Gastroesophageal sphincter (tissue), 3 donors: ENCODE measurements around the gene KLHL22.

Source experiments
- EP300 ChIP-seq: sonication (generic); formaldehyde crosslinking; IDR thresholded peaks from one replicate; pipeline ENCODE4 v1.6.1; 2017; ENCODE audit warnings: antibody characterized with exemption, mild to moderate bottlenecking
- POLR2A ChIP-seq, 2 donors: fragments of 450-650 bp; IDR thresholded peaks; one replicate each; pipeline ENCODE4 v1.6.1; 2017; ENCODE audit warnings: antibody characterized with exemption in 2 of 2, mild to moderate bottlenecking in 2 of 2, moderate library complexity in 1 of 2
- POLR2AphosphoS5 ChIP-seq: sonication (generic); formaldehyde crosslinking; IDR thresholded peaks from one replicate; pipeline ENCODE4 v1.6.1; 2017; ENCODE audit warnings: antibody characterized with exemption
- TF ChIP-seq, protein P1 (sequence below), 4 experiments: fragments of 200-600 bp in 2 of 4; fragments of 450-650 bp in 2 of 4; sonication (generic) in 1 of 4; IDR thresholded peaks; one replicate each; pipeline ENCODE4 v1.5.1; 2017 to 2019; ENCODE audit warnings: antibody characterized with exemption in 4 of 4, mild to moderate bottlenecking in 2 of 4, moderate library complexity in 2 of 4

GRCh38 chr22:20404881-20405280, 90.7 kb downstream of the KLHL22 start:
- TF ChIP-seq POLR2A (IDR thresholded peaks at IDR 0.05) (no peak), EP300 (no peak), POLR2AphosphoS5 (no peak)
- TF ChIP-seq, protein P1, sequence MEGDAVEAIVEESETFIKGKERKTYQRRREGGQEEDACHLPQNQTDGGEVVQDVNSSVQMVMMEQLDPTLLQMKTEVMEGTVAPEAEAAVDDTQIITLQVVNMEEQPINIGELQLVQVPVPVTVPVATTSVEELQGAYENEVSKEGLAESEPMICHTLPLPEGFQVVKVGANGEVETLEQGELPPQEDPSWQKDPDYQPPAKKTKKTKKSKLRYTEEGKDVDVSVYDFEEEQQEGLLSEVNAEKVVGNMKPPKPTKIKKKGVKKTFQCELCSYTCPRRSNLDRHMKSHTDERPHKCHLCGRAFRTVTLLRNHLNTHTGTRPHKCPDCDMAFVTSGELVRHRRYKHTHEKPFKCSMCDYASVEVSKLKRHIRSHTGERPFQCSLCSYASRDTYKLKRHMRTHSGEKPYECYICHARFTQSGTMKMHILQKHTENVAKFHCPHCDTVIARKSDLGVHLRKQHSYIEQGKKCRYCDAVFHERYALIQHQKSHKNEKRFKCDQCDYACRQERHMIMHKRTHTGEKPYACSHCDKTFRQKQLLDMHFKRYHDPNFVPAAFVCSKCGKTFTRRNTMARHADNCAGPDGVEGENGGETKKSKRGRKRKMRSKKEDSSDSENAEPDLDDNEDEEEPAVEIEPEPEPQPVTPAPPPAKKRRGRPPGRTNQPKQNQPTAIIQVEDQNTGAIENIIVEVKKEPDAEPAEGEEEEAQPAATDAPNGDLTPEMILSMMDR (IDR thresholded peaks at IDR 0.05) = no peak
